ENCODE measurements around the gene WNK2.

WNK2 gene

DNA sequence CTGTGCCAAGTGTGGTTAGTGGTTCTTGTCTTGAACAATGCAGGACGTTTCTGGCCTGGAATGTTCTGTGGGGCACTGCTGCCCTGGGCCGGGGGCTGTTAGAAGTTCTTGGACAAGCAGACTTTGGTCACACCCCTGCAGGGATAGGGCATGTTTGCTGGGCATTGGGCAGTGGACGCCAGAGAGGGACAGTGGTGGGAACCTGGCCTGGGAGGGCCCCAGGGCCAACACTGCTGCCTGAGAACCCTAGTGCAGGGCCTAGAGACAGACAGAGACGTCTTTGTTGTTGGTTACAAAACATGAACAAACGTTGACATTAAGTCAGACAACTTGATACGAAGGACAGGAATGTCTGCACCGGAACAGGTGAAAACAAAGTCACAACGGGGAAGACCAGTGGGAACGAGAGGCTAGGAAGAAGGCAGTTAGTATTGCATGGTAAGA is 57.0 kb downstream of the WNK2 start:
- intact Hi-C loops (cut with DNase I; ENCODE audit: low total_unique reads) = no loop called here
- Histone ChIP-seq H3K4me3 (no peak overlapping the region), H3K9me3 (no peaks in the 10 kb centered on the region), H3K36me3 (no peaks in the 10 kb centered on the region), H3K27ac (no peak overlapping the region), H3K4me1 (no peaks in the 10 kb centered on the region), H3K27me3 (no peaks in the 10 kb centered on the region)
- TF ChIP-seq, protein P1, sequence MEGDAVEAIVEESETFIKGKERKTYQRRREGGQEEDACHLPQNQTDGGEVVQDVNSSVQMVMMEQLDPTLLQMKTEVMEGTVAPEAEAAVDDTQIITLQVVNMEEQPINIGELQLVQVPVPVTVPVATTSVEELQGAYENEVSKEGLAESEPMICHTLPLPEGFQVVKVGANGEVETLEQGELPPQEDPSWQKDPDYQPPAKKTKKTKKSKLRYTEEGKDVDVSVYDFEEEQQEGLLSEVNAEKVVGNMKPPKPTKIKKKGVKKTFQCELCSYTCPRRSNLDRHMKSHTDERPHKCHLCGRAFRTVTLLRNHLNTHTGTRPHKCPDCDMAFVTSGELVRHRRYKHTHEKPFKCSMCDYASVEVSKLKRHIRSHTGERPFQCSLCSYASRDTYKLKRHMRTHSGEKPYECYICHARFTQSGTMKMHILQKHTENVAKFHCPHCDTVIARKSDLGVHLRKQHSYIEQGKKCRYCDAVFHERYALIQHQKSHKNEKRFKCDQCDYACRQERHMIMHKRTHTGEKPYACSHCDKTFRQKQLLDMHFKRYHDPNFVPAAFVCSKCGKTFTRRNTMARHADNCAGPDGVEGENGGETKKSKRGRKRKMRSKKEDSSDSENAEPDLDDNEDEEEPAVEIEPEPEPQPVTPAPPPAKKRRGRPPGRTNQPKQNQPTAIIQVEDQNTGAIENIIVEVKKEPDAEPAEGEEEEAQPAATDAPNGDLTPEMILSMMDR (IDR thresholded peaks at IDR 0.05) = no peak
- no peak for DNase-seq

DNA sequence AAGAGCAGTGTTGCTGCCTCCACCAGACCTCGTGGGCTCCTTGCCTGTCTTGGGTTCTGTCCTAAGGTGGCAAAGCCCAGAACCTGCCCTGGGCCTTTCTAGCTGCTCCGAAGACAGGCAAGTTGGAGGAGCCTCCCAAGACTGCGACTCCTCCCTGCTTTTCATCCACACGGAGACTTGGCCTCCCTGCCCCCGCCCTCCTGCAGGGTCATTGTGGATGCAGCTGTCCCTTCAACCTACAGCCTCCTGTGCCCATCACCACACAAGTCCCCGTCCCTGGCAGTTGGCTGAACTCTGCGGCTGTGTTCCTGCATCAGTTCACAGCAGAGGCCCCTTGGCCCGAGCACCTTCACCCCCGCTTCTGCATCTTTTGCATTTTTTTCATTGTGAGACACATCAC is 59.2 kb downstream of the WNK2 start:
- no peak for DNase-seq
- intact Hi-C loops (cut with DNase I; ENCODE audit: low total_unique reads) = no loop called here
- no peaks in the 10 kb centered on the region for H3K9me3 ChIP-seq

DNA sequence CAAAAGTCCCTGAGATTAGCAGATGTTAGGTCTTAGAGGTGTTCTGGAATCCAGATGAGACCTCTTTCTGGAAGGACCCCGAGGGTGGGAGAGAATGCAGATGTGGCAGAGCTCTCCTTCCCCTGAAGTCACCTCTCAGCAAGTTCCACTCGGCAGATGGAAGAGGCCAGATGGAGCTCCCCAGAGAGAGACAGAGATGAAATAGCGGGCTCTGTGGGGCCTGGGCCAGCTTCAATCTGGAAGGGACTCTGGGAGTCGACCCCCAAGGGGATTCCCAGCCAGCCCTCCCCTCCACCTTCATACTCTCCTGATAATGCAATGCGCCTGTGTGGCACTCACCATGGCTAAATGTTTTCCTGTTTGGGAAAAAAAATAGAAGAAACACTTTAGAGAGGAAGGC is 60.2 kb downstream of the WNK2 start:
- H3K27ac ChIP-seq = no peak overlapping the region
- no peaks in the 10 kb centered on the region for H3K4me1 ChIP-seq
- H3K4me3 ChIP-seq = no peak overlapping the region
- no peaks in the 10 kb centered on the region for H3K36me3 ChIP-seq
- intact Hi-C loops (cut with DNase I; ENCODE audit: low total_unique reads) = no loop called here
- TF ChIP-seq, protein P1 (IDR thresholded peaks at IDR 0.05) = no peak
- no peak for DNase-seq
- H3K27me3 ChIP-seq = no peaks in the 10 kb centered on the region
- H3K9me3 ChIP-seq = no peaks in the 10 kb centered on the region

More for the DNA sequence above, 59.2 kb downstream of the WNK2 start:
- Histone ChIP-seq H3K36me3 (no peaks in the 10 kb centered on the region), H3K4me3 (no peak overlapping the region), H3K4me1 (no peaks in the 10 kb centered on the region), H3K27me3 (no peaks in the 10 kb centered on the region), H3K27ac (no peak overlapping the region)
- TF ChIP-seq, protein P1 (IDR thresholded peaks at IDR 0.05) = no peak

DNA sequence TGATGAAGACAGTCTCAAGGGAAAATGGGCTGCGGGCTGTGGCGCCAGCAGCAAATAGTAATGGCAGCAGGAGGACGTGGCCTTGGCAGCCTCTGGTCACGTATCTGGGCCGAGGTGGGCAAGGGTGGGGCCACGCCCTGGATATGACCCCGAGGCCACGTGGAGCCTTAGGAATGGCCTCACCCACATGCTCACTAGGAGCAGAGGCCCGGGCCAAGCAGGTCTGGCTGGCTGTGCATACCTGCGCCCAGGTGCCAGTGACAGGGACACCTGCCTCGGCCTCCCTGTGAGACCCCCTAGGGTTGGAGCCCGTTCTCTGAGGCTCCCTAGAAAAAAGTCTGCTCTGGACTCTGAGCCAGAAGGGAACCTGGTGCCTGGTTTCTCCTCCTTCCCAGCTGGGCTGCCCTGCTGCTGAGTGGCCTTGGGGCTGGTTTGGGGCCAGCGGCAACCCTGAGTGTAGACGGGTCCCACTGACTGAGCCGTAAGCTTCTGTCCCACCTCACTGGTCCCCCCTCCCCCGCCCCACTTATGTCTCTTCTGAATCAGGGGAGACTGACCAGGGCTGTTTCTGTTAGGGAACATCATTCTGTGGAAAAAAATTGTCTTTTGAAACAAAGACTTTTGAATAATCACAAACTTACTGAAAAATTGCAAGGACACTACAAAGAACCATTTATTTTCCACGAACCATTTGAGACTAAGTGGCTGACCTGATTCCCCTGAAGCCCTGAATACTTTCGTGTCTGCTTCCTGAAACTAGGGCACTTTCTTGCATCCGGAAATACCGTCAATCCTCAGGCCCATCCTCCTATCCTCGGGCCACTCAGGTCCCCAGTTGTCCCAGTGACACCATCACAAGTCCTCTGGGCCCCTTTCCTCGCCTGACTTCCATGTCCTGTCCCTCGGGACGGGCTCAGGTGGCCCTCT is 60.8 kb downstream of the WNK2 start:
- H3K4me3 ChIP-seq = no peak overlapping the region
- no peaks in the 10 kb centered on the region for H3K27me3 ChIP-seq
- DNase-seq = no peak
- H3K9me3 ChIP-seq = no peaks in the 10 kb centered on the region
- no peaks in the 10 kb centered on the region for H3K4me1 ChIP-seq
- no peak overlapping the region for H3K27ac ChIP-seq
- no peaks in the 10 kb centered on the region for H3K36me3 ChIP-seq
- intact Hi-C loops (cut with DNase I; ENCODE audit: low total_unique reads) = no loop called here
- TF ChIP-seq, protein P1 (IDR thresholded peaks at IDR 0.05) = no peak

DNA sequence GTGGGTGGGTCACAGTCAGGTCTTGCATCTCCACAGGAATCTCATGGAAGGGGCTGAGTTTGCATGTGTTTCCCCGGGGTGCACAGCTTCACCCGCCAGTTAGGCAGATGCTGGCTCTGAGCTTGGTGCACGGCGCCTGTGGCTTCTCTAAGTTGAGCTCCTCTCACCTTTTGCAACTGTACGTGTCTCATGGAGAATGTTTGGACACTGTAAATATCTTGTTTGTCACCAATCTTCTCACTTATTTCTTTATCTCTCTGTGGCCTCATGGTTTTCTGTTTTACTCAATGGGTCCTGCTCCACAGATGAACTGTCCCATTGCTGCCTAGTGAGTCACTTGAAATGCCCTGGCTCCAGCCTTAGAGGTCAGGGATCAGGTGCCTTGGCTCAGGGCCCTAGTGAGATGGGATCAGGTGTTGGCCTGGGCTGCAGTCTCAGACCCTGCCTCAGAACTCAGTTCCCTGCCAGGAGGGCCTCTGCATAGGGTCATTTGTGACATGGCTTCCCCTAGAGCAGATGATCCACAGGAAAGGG is 61.6 kb downstream of the WNK2 start:
- Histone ChIP-seq H3K36me3 (no peaks in the 10 kb centered on the region), H3K27me3 (no peaks in the 10 kb centered on the region), H3K4me1 (no peaks in the 10 kb centered on the region), H3K27ac (no peak overlapping the region), H3K4me3 (no peak overlapping the region), H3K9me3 (no peaks in the 10 kb centered on the region)
- intact Hi-C loops (cut with DNase I; ENCODE audit: low total_unique reads) = no loop called here
- TF ChIP-seq, protein P1 (IDR thresholded peaks at IDR 0.05) = no peak
- no peak for DNase-seq
